ENCODE measurements around the gene ASB1.
"Not testable (repeated sequence)": the region's sequence is repeated elsewhere in the genome, so short reads cannot be mapped to it uniquely, and the experiment has no call there.

ASB1 gene

DNA sequence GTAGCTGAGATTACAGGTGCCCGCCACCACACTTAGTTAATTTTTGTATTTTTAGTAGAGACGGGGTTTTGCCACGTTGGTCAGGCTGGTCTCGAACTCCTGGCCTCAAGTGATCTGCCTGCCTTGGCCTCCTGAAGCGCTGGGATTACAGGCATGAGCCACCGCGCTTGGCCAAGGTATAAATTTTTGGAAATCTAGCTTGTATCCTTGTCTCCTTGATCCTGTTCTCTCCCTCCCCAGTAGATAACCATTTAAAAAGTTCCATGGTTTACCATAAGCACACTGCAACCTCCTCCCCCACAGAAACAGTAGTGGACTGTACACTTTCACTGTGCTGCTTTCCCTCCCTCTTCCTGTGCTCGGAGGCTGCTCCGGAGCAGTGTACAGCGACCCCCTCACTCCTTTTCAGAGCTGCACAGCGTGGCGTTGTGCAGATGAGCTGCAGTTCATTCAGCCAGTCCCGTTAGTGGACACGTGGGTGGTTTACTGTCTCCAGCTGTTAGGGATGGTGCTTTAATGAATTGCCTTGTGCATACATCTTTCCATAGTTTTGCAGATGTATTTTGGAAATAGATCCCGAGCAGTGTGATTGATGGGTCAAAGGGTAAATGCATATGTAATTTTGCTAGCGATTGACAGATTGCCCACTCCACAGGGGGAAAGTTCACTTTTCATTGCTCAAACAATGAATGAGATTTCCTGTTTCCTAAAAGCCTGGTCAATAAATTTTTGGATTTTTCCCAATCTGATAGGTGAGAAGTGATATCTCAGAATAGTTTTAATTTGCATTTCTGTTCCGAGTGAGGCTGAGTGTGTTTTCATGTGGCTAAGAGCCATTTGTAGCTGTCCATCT is 14.8 kb downstream of the ASB1 start:
- DNase-seq (ENCODE audit: low read depth in 1 of 2, low spot score in 1 of 2), result no peak
- Histone ChIP-seq H3K4me3 (replicated peaks; ENCODE audit: insufficient read depth, low read length) (no peak overlapping the region), H3K27ac (replicated peaks) (no peak overlapping the region), H3K27me3 (ENCODE audit: insufficient read depth, poor library complexity, severe bottlenecking) (no peaks in the 10 kb centered on the region)
- TF ChIP-seq SPI1 (IDR thresholded peaks at IDR 0.05; ENCODE audit: borderline replicate concordance, low read depth) (no peak), POLR2AphosphoS5 (IDR thresholded peaks at IDR 0.05; ENCODE audit: low read depth) (no peak), GABPA (IDR thresholded peaks at IDR 0.05; ENCODE audit: low read depth) (no peak)
- TF ChIP-seq, protein P1, sequence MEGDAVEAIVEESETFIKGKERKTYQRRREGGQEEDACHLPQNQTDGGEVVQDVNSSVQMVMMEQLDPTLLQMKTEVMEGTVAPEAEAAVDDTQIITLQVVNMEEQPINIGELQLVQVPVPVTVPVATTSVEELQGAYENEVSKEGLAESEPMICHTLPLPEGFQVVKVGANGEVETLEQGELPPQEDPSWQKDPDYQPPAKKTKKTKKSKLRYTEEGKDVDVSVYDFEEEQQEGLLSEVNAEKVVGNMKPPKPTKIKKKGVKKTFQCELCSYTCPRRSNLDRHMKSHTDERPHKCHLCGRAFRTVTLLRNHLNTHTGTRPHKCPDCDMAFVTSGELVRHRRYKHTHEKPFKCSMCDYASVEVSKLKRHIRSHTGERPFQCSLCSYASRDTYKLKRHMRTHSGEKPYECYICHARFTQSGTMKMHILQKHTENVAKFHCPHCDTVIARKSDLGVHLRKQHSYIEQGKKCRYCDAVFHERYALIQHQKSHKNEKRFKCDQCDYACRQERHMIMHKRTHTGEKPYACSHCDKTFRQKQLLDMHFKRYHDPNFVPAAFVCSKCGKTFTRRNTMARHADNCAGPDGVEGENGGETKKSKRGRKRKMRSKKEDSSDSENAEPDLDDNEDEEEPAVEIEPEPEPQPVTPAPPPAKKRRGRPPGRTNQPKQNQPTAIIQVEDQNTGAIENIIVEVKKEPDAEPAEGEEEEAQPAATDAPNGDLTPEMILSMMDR (IDR thresholded peaks at IDR 0.05; ENCODE audit: insufficient read depth, low read length), result no peak
- TF ChIP-seq, protein P2, sequence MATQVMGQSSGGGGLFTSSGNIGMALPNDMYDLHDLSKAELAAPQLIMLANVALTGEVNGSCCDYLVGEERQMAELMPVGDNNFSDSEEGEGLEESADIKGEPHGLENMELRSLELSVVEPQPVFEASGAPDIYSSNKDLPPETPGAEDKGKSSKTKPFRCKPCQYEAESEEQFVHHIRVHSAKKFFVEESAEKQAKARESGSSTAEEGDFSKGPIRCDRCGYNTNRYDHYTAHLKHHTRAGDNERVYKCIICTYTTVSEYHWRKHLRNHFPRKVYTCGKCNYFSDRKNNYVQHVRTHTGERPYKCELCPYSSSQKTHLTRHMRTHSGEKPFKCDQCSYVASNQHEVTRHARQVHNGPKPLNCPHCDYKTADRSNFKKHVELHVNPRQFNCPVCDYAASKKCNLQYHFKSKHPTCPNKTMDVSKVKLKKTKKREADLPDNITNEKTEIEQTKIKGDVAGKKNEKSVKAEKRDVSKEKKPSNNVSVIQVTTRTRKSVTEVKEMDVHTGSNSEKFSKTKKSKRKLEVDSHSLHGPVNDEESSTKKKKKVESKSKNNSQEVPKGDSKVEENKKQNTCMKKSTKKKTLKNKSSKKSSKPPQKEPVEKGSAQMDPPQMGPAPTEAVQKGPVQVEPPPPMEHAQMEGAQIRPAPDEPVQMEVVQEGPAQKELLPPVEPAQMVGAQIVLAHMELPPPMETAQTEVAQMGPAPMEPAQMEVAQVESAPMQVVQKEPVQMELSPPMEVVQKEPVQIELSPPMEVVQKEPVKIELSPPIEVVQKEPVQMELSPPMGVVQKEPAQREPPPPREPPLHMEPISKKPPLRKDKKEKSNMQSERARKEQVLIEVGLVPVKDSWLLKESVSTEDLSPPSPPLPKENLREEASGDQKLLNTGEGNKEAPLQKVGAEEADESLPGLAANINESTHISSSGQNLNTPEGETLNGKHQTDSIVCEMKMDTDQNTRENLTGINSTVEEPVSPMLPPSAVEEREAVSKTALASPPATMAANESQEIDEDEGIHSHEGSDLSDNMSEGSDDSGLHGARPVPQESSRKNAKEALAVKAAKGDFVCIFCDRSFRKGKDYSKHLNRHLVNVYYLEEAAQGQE (IDR thresholded peaks at IDR 0.05; ENCODE audit: insufficient replicate concordance, low read depth), result no peak

DNA sequence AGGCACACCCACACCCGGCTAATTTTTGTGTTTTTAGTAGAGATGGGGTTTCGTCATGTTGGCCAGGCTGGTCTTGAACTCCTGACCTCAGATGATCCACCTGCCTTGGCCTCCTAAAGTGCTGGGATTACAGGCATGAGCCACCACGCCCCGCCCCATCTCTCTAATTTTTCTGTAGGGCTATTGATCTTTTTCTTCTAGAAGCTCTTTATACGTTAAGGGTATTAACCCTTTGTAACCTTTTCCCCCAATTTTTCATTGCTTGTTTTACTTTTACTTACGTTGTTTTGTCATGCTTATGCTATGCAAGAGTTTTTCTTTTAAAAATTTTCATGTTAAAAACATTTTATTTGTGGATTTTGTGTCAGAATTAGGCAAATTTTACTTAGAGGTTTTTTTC is 15.5 kb downstream of the ASB1 start:
- DNase-seq (ENCODE audit: low read depth in 1 of 2, low spot score in 1 of 2); H3K4me3 ChIP-seq (replicated peaks; ENCODE audit: insufficient read depth, low read length); H3K27ac ChIP-seq (replicated peaks); H3K27me3 ChIP-seq (ENCODE audit: insufficient read depth, poor library complexity, severe bottlenecking): not testable (repeated sequence)

DNA sequence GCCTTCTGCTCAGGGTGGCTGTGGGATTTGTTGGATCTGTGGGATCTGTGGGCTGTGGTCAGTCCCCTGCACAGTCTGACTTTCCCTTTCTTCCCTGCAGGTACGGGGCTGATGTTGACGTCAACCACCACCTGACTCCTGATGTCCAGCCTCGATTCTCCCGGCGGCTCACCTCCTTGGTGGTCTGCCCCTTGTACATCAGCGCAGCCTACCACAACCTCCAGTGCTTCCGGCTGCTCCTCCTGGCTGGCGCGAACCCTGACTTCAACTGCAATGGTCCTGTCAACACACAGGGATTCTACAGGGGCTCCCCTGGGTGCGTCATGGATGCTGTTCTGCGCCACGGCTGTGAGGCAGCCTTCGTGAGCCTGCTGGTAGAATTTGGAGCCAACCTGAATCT is 17.5 kb downstream of the ASB1 start:
- Histone ChIP-seq H3K27ac (replicated peaks) (no peak overlapping the region), H3K4me3 (replicated peaks; ENCODE audit: insufficient read depth, low read length) (no peak overlapping the region), H3K27me3 (ENCODE audit: insufficient read depth, poor library complexity, severe bottlenecking) (no peaks in the 10 kb centered on the region)
- TF ChIP-seq, protein P2 (IDR thresholded peaks at IDR 0.05; ENCODE audit: insufficient replicate concordance, low read depth), result no peak
- no peak for TF ChIP-seq GABPA (IDR thresholded peaks at IDR 0.05; ENCODE audit: low read depth)
- DNase-seq (ENCODE audit: low read depth in 1 of 2, low spot score in 1 of 2), result no peak

DNA sequence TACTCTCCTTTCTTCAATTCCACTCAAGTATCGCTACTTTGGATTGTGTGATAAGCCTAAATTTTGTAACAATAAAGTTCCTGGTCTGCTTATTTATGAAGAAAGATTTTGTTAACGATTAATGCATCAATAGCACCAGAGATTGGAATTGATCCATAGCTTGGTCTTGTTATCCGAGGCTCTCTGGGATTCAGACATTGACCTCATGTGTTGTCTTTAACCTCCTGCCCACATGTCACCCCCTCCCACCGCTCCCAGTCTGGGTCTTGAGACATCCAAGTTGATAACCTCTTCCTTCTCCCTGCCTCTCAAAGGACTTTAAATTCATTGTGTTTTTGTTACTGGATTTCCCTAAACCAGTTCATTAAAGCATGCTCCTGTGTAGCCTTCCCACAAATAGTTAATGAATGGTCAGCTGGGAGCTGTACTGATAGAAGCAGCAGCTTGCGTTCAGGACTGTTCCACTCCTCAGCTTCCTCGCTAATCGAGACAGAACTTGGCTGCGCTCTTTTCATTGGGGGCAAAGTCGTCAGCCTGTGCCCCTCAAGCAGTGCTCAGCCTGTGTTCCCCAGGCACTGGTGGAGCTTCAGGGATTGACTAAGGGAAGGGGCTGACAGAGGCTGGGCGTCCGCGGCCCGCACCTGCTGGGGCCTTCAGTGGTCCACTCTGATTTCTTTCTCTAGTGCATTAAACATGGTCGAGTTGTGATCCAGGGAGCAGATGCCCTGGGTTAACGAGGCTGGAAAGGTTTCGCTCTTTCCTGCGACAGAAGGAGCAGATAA is 18.9 kb downstream of the ASB1 start:
- no peak overlapping the region for H3K4me3 ChIP-seq (replicated peaks; ENCODE audit: insufficient read depth, low read length)
- no peaks in the 10 kb centered on the region for H3K27me3 ChIP-seq (ENCODE audit: insufficient read depth, poor library complexity, severe bottlenecking)
- TF ChIP-seq SPI1 (IDR thresholded peaks at IDR 0.05; ENCODE audit: borderline replicate concordance, low read depth) (no peak), POLR2AphosphoS5 (IDR thresholded peaks at IDR 0.05; ENCODE audit: low read depth) (no peak), GABPA (IDR thresholded peaks at IDR 0.05; ENCODE audit: low read depth) (no peak)
- TF ChIP-seq, protein P1 (IDR thresholded peaks at IDR 0.05; ENCODE audit: insufficient read depth, low read length), result no peak
- TF ChIP-seq, protein P2 (IDR thresholded peaks at IDR 0.05; ENCODE audit: insufficient replicate concordance, low read depth), result no peak
- no peak for DNase-seq (ENCODE audit: low read depth in 1 of 2, low spot score in 1 of 2)
- no peak overlapping the region for H3K27ac ChIP-seq (replicated peaks)

Measured in HL-60 (cell line).